Adrenal gland (tissue), 5 donors: ENCODE data around the gene BMP15.

Experiments used
- POLR2A ChIP-seq, 2 donors: fragments of 450-650 bp; IDR thresholded peaks; one replicate each; pipeline ENCODE4 v1.6.1; 2017; ENCODE audit warnings: antibody characterized with exemption in 2 of 2, mild to moderate bottlenecking in 2 of 2, moderate library complexity in 1 of 2
- TF ChIP-seq, protein P1 (sequence below), 6 experiments: fragments of 450-650 bp in 4 of 6; fragments of 200-600 bp in 2 of 6; sonication (generic) in 1 of 6; IDR thresholded peaks; 1 replicate in 5 of 6; 2 replicates in 1 of 6; pipeline versions ENCODE4 v1.5.1 to v1.8.0; 2016 to 2021; ENCODE audit warnings: antibody characterized with exemption in 6 of 6, mild to moderate bottlenecking in 2 of 6, moderate library complexity in 1 of 6
- donor health status: DM: no; HTN: no; CAD: no.

DNA sequence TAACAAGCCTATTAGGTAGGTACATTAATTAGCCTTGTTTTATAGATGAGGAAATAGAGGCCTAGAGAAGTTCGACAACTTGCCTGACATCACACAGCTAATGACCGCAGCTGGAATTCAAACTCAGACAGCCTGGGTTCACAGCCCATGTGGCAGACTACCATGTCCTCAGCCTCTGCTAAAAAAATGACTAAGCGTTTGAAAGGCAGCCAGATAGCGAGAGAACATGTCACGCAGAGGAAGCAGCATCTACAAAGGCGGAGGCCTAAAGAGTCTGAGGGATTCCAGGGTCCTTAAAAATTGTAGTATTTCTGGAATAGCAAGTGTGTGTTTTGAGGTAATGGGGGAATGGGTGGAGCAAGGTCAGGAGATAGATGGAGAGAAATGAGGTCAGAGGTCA, 33.2 kb upstream of the BMP15 start:
- TF ChIP-seq, protein P1, sequence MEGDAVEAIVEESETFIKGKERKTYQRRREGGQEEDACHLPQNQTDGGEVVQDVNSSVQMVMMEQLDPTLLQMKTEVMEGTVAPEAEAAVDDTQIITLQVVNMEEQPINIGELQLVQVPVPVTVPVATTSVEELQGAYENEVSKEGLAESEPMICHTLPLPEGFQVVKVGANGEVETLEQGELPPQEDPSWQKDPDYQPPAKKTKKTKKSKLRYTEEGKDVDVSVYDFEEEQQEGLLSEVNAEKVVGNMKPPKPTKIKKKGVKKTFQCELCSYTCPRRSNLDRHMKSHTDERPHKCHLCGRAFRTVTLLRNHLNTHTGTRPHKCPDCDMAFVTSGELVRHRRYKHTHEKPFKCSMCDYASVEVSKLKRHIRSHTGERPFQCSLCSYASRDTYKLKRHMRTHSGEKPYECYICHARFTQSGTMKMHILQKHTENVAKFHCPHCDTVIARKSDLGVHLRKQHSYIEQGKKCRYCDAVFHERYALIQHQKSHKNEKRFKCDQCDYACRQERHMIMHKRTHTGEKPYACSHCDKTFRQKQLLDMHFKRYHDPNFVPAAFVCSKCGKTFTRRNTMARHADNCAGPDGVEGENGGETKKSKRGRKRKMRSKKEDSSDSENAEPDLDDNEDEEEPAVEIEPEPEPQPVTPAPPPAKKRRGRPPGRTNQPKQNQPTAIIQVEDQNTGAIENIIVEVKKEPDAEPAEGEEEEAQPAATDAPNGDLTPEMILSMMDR (IDR thresholded peaks at IDR 0.05) = no peak
- TF ChIP-seq POLR2A (IDR thresholded peaks at IDR 0.05) = no peak
